ENCODE measurements around the gene IL27RA.
"Not testable (repeated sequence)": the region's sequence is repeated elsewhere in the genome, so short reads cannot be mapped to it uniquely, and the experiment has no call there.

The IL27RA gene

DNA sequence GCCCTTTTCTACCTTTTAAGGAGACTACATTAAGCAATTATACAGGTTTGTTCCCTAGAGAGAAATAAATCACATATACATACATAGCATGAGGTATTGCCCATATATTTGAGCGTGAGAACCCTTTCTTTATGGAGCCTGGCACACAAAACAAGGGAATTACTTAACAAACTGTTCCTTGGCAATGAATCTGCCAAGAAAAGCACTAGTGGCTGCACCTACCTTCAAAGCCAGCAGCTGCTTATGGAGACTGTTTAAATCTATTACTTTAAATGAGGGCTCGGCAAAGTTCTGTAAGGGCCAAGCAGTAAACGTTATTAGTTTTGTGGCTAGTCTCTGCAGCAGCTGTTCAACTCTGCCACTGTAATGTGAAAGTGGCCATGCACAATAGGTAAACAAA is 32.5 kb upstream of the IL27RA start:
- DNase-seq (ENCODE audit: low read depth in 2 of 2) = no peak

DNA sequence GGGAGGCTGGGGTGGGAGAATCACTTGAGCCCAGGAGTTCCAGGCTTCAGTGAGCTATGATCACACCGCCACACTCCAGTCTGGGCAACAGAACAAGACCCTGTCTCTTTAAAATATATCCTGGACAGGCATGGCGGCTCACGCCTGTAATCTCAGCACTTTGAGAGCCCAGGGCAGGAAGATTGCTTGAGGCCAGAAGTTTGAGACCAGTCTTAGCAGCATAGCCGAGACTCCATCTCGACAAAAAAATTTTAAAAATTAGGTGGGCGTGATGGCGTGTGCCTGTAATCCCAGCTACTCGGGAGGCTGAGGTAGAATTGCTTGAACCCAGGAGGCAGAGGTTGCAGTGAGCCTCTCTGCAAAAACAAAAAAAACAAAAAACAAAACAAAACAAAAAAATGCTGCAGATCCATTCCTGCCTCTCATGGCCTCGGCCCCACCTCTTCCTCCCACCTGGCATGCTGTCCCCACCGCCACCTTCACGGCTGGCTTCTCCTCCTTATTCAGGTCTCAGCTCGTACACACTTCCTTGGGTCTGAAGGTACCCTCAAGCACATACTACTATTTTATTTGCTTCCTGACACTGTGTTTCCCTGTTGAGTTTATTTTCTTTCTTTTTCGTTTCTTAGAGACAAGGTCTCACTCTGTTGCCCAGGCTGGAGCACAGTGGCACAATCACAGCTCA is 30.7 kb upstream of the IL27RA start:
- no peak for DNase-seq (ENCODE audit: low read depth in 2 of 2)

DNA sequence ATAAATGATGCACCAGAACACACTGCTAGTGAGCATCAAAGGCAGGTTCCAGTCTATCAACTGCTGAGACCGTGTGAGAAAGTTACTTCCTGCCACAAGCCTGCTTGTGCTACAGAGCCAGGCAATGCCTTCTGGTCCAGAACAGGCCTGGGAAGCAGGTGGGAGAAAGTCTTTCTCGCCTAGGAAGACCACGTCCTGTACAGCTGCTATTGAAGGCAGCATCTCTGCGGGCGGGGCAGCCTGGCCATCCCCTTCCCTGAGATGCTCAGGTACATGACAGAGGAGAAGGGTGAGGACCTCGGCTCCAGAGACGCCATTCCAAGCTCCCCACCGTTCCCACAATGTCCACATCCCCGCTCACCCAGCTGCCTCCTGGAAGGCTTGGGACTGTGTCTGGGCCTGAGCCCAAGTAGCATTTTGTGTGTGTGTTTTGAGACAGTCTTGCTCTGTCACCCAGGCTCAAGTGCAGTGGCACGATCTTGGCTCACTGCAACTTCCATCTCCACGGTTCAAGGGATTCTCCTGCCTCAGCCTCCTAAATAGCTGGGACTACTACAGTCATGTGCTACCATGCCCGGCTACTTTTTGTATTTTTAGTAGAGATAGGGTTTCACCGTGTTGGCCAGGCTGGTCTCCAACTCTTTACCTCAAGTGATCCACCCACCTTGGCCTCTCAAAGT is 28.9 kb upstream of the IL27RA start:
- DNase-seq (ENCODE audit: low read depth in 2 of 2) = no peak

- DNase-seq (ENCODE audit: low read depth in 2 of 2) = no peak
Measured at GRCh38 chr19:14003251-14004055, 28.1 kb upstream of the IL27RA start.

DNA sequence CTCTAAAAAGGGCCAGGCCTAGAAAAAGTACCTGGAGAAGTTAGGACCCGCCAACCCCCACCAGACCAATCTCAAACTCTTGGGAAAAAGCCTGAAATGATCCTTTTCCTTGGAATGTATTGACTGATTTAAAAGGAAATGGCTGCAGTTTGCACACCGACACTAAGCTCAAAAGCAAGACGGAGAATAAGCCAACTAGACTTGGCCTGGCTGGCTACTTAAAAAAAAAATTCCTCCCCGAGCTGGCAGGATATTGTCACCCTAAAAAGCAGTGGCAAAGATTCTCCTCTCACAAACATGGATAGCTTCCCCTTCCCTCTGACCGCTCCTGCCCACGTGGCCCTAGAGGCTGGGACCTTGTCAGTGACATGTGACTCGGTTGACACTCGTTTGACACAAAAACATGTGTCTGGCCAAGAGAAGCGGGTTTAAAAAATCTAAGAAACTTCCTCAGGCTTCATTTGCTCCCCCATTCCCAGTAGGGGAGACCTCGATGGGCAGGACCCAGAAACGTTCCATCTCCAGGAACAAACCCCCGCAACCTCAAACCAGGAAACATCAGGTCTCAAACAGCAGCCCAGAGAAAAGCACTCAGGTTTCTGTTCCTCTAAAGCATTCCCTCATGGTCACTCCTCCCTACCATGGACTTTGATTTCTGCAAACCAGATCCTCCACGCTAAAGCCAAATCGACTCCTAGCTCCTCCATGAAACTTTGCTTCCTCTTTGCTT is 26.8 kb upstream of the IL27RA start:
- no peak for DNase-seq (ENCODE audit: low read depth in 2 of 2)

DNA sequence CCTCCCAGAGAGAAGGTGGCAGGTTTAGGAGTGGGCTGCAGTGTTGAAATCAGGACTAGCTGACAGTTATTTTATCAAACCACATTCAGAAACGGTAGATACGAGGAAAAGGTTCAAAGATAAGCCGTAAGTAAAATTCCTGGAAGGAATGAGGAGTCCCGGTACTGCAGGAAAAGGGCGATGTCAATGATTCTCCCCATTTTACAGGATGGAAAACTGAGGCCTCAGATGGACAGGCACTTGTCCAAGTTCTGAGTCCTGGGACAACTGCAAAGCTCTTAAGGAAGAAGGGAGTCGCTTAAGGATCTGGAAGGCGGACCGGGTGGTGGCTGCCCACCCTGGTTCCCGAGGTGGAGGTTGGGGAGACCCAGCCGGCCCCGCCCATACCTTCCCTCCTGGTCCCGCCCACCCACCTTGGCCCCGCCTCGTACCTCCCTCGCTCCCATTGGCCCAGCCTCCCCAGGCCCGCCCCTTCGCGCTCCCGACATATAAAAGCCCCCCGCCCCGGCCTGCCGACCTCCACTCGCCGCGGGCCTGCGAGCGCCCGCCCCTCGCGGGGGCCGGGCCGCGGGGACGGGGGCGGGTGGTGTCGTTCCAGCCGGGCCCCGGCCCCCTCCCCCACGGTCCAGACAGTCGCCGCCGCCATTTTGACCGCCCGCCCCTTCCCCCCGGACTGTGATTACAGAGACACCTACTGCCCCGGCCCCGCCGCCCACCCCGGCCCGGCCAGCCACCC is 26.0 kb upstream of the IL27RA start:
- peak; percentile 62 to 70 for DNase-seq (ENCODE audit: low read depth in 2 of 2)

DNA sequence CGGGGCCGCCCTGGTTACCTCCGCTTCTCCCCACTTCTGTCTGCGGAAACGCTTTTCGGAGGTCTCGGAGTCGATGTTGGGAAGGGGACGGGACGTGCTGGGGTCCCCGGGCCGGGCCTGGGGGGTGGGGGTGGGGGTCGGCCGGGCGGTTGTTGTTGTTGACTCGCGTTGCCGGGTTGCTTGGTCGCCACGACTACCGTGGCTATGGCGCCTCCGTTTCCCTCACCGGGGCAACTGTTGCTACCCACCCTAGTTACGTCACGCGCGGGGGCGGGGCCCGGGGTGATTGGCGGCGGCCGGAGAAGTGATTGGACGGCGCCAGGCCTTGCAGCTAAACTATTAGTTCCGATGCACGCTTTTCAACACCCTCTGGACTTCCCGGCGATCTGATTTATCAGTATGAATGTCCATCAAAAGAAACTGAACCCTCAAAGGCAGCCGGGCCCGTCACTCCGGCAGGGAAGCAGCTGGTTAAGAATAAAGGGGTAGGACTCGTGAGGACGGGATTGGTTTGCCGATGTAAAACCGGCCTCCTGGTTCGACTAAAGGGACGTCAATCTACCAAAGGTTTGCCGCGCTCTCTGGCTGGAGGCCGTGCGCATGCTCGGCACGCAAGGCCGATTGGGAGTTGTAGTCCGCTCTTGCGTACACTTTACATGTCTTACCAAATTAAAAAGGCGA is 25.3 kb upstream of the IL27RA start, which contains the start of gene RFX1:
Gene RFX1 (minus strand): TSS at position 236 of the 681 bp plus-strand sequence. CDS start 12,477 bp downstream, outside the sequence.
- DNase-seq (ENCODE audit: low read depth in 2 of 2) = peak; percentile 100

DNA sequence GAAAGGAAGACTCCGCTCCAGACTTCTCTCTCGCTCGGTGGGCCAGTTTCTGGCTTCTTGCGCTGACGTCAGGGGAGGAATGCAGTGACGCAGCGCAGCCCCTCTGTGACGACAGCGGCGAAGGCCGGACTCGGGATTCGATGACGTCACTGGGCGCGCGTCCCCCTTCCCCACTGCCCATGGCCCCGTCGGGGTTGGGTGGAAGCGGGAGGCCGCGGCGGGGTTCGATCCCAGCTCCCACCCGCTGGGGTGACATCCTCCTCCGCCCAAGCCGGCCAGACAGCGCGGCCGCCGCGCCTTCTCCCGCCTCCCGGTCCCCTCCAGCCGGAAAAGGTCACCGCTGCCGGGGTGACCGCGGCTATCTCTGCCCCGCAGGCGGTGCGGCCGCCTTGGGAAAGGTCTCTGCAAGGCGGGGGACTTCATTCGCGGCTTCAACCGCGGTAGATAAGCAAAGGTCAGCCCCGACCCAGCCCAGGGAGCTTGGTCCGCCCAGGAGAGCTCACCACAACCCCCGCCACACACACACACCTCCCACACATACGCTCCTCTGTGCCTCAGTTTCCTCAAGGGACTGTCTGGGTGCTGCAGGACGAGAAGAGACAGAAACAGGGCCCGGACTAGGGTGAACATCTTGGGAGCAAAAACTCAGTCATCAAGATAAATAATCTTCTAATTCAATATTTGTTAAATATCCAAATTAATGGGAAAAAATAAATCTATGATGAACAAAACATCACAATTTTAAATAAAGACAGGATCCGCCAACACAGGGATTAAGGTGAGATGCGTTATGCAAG is 24.6 kb upstream of the IL27RA start:
- no peak for DNase-seq (ENCODE audit: low read depth in 2 of 2)

- DNase-seq (ENCODE audit: low read depth in 2 of 2) = no peak
Measured at GRCh38 chr19:14012378-14012915, 19.1 kb upstream of the IL27RA start.

GRCh38 chr19:14015524-14016035 is 16.0 kb upstream of the IL27RA start:
- DNase-seq (ENCODE audit: low read depth in 2 of 2) = no peak

DNA sequence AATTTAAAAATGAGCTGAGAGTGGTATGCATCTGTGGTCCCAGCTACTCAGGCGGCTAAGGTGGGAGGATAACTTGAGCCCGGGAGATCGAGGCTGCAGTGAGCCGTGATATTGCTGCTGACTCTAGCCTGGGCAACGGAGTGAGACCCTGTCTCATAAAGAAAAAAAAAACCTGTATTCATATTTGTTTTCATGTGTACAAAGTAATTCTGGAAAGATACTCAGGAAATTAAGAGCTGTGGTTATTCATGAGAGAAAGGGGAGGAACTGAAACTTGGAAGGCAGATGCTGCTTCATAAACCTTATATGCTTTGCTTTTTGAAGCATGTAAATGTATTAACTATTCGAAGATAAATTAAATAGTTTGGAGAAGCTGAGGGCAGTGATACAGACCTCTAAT is 12.5 kb upstream of the IL27RA start:
- DNase-seq (ENCODE audit: low read depth in 2 of 2) = no peak

- not testable (repeated sequence) for DNase-seq (ENCODE audit: low read depth in 2 of 2)
Measured at GRCh38 chr19:14019739-14020138, 11.8 kb upstream of the IL27RA start.

GRCh38 chr19:14021474-14021873 is 10.1 kb upstream of the IL27RA start:
- no peak for DNase-seq (ENCODE audit: low read depth in 2 of 2)

DNA sequence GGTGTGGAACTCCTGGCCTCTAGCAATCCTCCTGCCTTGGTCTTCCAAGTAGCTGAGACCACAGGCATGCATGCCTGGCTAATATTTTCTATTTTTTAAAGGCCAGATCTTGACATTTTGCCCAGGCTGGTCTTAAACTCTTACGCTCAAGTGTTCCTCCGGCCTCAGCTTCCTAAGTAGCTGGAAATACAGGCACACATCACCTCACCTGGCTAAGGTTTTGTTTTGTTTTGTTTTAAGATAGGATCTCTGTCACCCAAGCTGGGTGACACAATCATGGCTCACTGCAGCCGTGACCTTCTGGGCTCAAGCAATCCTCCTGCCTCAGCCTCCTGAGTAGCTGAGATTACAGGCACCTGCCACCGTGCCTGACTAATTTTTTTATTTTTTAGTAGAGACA is 9.1 kb upstream of the IL27RA start:
- no peak for DNase-seq (ENCODE audit: low read depth in 2 of 2)

GRCh38 chr19:14023404-14024235 is 7.9 kb upstream of the IL27RA start:
- no peak for DNase-seq (ENCODE audit: low read depth in 2 of 2)

DNA sequence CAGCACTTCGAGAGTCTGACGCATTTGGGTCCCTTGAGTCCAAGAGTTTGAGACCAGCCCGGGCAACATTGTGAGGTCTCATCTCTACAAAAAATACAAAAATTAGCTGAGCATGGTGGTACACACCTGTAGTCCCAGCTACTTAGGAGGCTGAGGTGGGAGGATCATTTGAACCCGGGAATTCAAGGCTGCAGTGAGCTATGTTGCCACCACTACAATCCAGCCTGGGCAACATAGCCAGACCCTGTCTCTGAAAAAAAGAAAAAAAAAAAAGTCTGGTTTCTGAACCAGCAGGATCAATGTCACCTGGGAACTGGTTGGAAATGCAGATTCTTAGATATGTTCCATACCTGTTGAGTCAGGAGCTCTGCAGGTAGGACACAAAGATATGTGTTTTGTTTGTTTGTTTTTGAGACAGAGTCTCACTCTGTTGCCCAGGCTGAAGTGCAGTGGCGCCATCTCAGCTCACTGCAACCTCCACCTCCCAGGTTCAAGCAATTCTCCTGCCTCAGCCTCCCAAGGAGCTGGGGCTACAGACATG is 4.8 kb upstream of the IL27RA start:
- not testable (repeated sequence) for DNase-seq (ENCODE audit: low read depth in 2 of 2)

- DNase-seq (ENCODE audit: low read depth in 2 of 2) = no peak
Measured at GRCh38 chr19:14027856-14028450, 3.6 kb upstream of the IL27RA start, which contains the start of gene RLN3. RLN3 (plus strand) TSS chr19:14028148; CDS start chr19:14028205, 57 bp downstream.

DNA sequence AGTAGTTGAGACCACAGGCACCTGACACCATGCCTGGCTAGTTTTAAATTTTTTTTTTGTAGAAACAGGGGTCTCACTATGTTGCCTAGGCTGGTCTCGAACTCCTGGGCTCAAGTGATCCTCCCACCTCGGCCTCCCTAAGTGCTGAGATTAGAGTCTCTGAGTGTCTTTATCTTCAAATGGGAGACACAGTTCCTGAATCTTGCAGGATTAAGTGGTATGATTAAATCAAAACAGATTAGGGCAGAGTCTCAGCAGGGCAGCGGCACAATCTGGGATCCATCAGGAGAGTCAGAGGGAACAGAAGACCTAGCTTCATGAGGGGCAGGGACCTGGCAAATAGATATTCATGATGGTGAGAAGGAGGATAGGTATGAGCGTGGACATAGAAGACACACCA is 2.7 kb upstream of the IL27RA start:
- DNase-seq (ENCODE audit: low read depth in 2 of 2) = no peak
